ENCODE results near the gene POM121. TPM values are rescaled to one million over a fixed set of nuclear protein-coding genes. Genes with fewer than 3 reads are reported as not detected.
"Not testable (repeated sequence)": the region's sequence is repeated elsewhere in the genome, so short reads cannot be mapped to it uniquely, and the experiment has no call there.

Gene POM121
- total RNA-seq, 1 donor from 2014 or later, result 70.2 TPM

GRCh38 chr7:72928216-72928615, 3.3 kb downstream of the POM121 start:
- H3K4me3 Mint-ChIP-seq; DNase-seq; H3K27ac Mint-ChIP-seq; H3K27me3 Mint-ChIP-seq; H3K9me3 Mint-ChIP-seq; intact Hi-C loops (cut with micrococcal nuclease): not testable (repeated sequence)
- H3K36me3 Mint-ChIP-seq (ENCODE audit: low read depth), result peaks cover 54% of the 10 kb centered on the region
- peaks cover 21% of the 10 kb centered on the region for H3K4me1 Mint-ChIP-seq

GRCh38 chr7:72942022-72942705, 17.3 kb downstream of the POM121 start:
- H3K4me3 Mint-ChIP-seq; DNase-seq; intact Hi-C loops (cut with micrococcal nuclease); H3K4me1 Mint-ChIP-seq; H3K9me3 Mint-ChIP-seq; H3K27ac Mint-ChIP-seq; H3K27me3 Mint-ChIP-seq: not testable (repeated sequence)
- H3K36me3 Mint-ChIP-seq (ENCODE audit: low read depth), result peaks cover 18% of the 10 kb centered on the region

- H3K4me3 Mint-ChIP-seq; H3K4me1 Mint-ChIP-seq; H3K27me3 Mint-ChIP-seq; H3K9me3 Mint-ChIP-seq; intact Hi-C loops (cut with micrococcal nuclease); H3K27ac Mint-ChIP-seq; DNase-seq: not testable (repeated sequence)
- peaks cover 17% of the 10 kb centered on the region for H3K36me3 Mint-ChIP-seq (ENCODE audit: low read depth)
Measured at GRCh38 chr7:72942956-72943355, 18.1 kb downstream of the POM121 start.

- H3K4me3 Mint-ChIP-seq; H3K9me3 Mint-ChIP-seq; intact Hi-C loops (cut with micrococcal nuclease); DNase-seq; H3K4me1 Mint-ChIP-seq; H3K27me3 Mint-ChIP-seq; H3K27ac Mint-ChIP-seq: not testable (repeated sequence)
- peaks cover 14% of the 10 kb centered on the region for H3K36me3 Mint-ChIP-seq (ENCODE audit: low read depth)
Measured at GRCh38 chr7:72944937-72945336, 20.0 kb downstream of the POM121 start.

GRCh38 chr7:72945597-72945996, 20.7 kb downstream of the POM121 start:
- peaks cover 14% of the 10 kb centered on the region for H3K36me3 Mint-ChIP-seq (ENCODE audit: low read depth)
- H3K4me1 Mint-ChIP-seq; H3K9me3 Mint-ChIP-seq; H3K4me3 Mint-ChIP-seq; H3K27ac Mint-ChIP-seq; DNase-seq; H3K27me3 Mint-ChIP-seq; intact Hi-C loops (cut with micrococcal nuclease): not testable (repeated sequence)

GRCh38 chr7:72946130-72946745, 21.3 kb downstream of the POM121 start:
- H3K4me1 Mint-ChIP-seq; intact Hi-C loops (cut with micrococcal nuclease); DNase-seq; H3K27ac Mint-ChIP-seq; H3K27me3 Mint-ChIP-seq; H3K4me3 Mint-ChIP-seq; H3K9me3 Mint-ChIP-seq: not testable (repeated sequence)
- H3K36me3 Mint-ChIP-seq (ENCODE audit: low read depth), result peaks cover 12% of the 10 kb centered on the region

- DNase-seq; intact Hi-C loops (cut with micrococcal nuclease); H3K9me3 Mint-ChIP-seq; H3K27me3 Mint-ChIP-seq; H3K4me1 Mint-ChIP-seq; H3K4me3 Mint-ChIP-seq: not testable (repeated sequence)
- Mint-ChIP-seq H3K36me3 (ENCODE audit: low read depth) (peaks cover 12% of the 10 kb centered on the region), H3K27ac (peak overlapping the region; percentile 34)
Measured at GRCh38 chr7:72948714-72949113, 23.8 kb downstream of the POM121 start.

GRCh38 chr7:72949276-72949675, 24.4 kb downstream of the POM121 start:
- H3K27me3 Mint-ChIP-seq; H3K9me3 Mint-ChIP-seq; DNase-seq; H3K4me3 Mint-ChIP-seq; intact Hi-C loops (cut with micrococcal nuclease); H3K27ac Mint-ChIP-seq; H3K36me3 Mint-ChIP-seq (ENCODE audit: low read depth); H3K4me1 Mint-ChIP-seq: not testable (repeated sequence)

GRCh38 chr7:72949686-72950085, 24.8 kb downstream of the POM121 start:
- H3K9me3 Mint-ChIP-seq; H3K27ac Mint-ChIP-seq; DNase-seq; H3K4me1 Mint-ChIP-seq; H3K27me3 Mint-ChIP-seq; intact Hi-C loops (cut with micrococcal nuclease); H3K4me3 Mint-ChIP-seq; H3K36me3 Mint-ChIP-seq (ENCODE audit: low read depth): not testable (repeated sequence)

GRCh38 chr7:72950432-72950831, 25.5 kb downstream of the POM121 start:
- DNase-seq; H3K36me3 Mint-ChIP-seq (ENCODE audit: low read depth); intact Hi-C loops (cut with micrococcal nuclease); H3K4me1 Mint-ChIP-seq; H3K27ac Mint-ChIP-seq; H3K4me3 Mint-ChIP-seq; H3K9me3 Mint-ChIP-seq; H3K27me3 Mint-ChIP-seq: not testable (repeated sequence)

- intact Hi-C loops (cut with micrococcal nuclease); H3K4me1 Mint-ChIP-seq; H3K36me3 Mint-ChIP-seq (ENCODE audit: low read depth); H3K4me3 Mint-ChIP-seq; H3K27ac Mint-ChIP-seq; H3K27me3 Mint-ChIP-seq; H3K9me3 Mint-ChIP-seq: not testable (repeated sequence)
- DNase-seq, result peak; percentile 56
Measured at GRCh38 chr7:72953901-72954562, 29.1 kb downstream of the POM121 start.

GRCh38 chr7:72954563-72955198, 29.8 kb downstream of the POM121 start:
- H3K9me3 Mint-ChIP-seq; H3K4me1 Mint-ChIP-seq; intact Hi-C loops (cut with micrococcal nuclease); H3K27me3 Mint-ChIP-seq; H3K36me3 Mint-ChIP-seq (ENCODE audit: low read depth): not testable (repeated sequence)
- peak overlapping the region; percentile 83 for H3K27ac Mint-ChIP-seq
- H3K4me3 Mint-ChIP-seq, result peak overlapping the region; percentile 77
- DNase-seq, result peak; percentile 68

- H3K27me3 Mint-ChIP-seq; H3K36me3 Mint-ChIP-seq (ENCODE audit: low read depth); H3K27ac Mint-ChIP-seq; H3K4me1 Mint-ChIP-seq; H3K9me3 Mint-ChIP-seq; intact Hi-C loops (cut with micrococcal nuclease); H3K4me3 Mint-ChIP-seq: not testable (repeated sequence)
- DNase-seq, result peak; percentile 20
Measured at GRCh38 chr7:72960029-72960428, 35.1 kb downstream of the POM121 start.

- H3K9me3 Mint-ChIP-seq; H3K4me3 Mint-ChIP-seq; H3K36me3 Mint-ChIP-seq (ENCODE audit: low read depth); intact Hi-C loops (cut with micrococcal nuclease); H3K27ac Mint-ChIP-seq; H3K4me1 Mint-ChIP-seq; H3K27me3 Mint-ChIP-seq; DNase-seq: not testable (repeated sequence)
Measured at GRCh38 chr7:72960626-72961345, 35.9 kb downstream of the POM121 start.

Measured in activated CD4-positive, alpha-beta T cell treated with anti-CD3 and anti-CD28 coated beads, Interleukin-2, amount 10 ng/mL, durations not matched to agents 24 days and 14 days (primary cell).